ENCODE data around the gene CD86.

Gene CD86

DNA sequence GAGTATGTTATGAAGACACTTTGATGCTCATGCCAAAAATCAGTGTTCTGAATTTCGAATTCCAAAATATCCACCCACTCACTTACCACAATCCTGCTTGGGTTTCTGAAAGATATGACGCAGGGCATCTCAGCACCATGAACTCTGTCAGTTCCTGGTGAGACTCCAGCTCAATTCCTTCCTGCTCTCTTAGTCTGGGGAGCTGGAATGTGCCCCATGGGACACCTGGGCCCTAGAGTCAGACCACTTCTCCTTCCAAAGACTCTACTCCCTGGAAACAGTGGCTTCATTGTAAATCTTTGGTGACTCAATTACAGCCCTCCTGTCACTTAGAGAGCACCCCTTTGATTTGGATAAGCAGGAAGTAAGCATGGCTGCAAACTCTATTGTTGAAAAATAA is 50.5 kb downstream of the CD86 start:
- no peak for TF ChIP-seq CTCF (conservative IDR thresholded peaks at IDR 0.05; ENCODE audit: low read depth, low read length)
- no peak overlapping the region for H3K4me3 ChIP-seq (ENCODE audit: low read length)
- no peak for DNase-seq (ENCODE audit: low read depth)

DNA sequence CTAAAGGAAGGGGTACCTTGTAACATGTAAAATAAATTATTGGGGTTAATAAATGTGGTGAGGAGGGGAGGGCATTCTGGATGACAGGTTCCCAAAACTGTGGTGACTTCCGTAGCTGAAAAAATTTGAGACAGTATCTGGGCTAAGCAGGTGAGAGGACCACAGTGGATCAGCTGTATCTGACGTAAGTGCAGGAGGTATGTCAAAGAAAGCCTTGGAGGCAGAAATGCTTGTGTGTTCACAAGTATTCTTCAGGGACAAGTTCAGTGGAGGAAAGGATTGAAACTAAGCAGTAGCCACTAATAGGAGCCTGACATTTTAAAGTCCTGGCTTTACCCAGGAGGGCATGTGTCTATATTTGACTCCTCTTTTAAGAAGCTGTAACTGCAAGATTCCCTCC is 52.0 kb downstream of the CD86 start:
- TF ChIP-seq CTCF (conservative IDR thresholded peaks at IDR 0.05; ENCODE audit: low read depth, low read length) = no peak
- DNase-seq (ENCODE audit: low read depth) = no peak
- no peak overlapping the region for H3K4me3 ChIP-seq (ENCODE audit: low read length)

- no peak for TF ChIP-seq CTCF (conservative IDR thresholded peaks at IDR 0.05; ENCODE audit: low read depth, low read length)
- DNase-seq (ENCODE audit: low read depth) = no peak
- no peak overlapping the region for H3K4me3 ChIP-seq (ENCODE audit: low read length)
Observed at GRCh38 chr3:122111974-122112373, 56.8 kb downstream of the CD86 start.

- no peak for DNase-seq (ENCODE audit: low read depth)
- no peak overlapping the region for H3K4me3 ChIP-seq (ENCODE audit: low read length)
Observed at GRCh38 chr3:122112754-122113153, 57.6 kb downstream of the CD86 start.

GRCh38 chr3:122123850-122124249 is 68.7 kb downstream of the CD86 start:
- no peak for DNase-seq (ENCODE audit: low read depth)
- H3K4me3 ChIP-seq (ENCODE audit: low read length) = no peak overlapping the region

More at GRCh38 chr3:122112754-122113153, 57.6 kb downstream of the CD86 start:
- TF ChIP-seq CTCF (conservative IDR thresholded peaks at IDR 0.05; ENCODE audit: low read depth, low read length) = no peak

GRCh38 chr3:122132949-122133540 is 77.9 kb downstream of the CD86 start:
- DNase-seq (ENCODE audit: low read depth) = no peak
- no peak for TF ChIP-seq CTCF (conservative IDR thresholded peaks at IDR 0.05; ENCODE audit: low read depth, low read length)
- no peak overlapping the region for H3K4me3 ChIP-seq (ENCODE audit: low read length)

More at GRCh38 chr3:122123850-122124249, 68.7 kb downstream of the CD86 start:
- TF ChIP-seq CTCF (conservative IDR thresholded peaks at IDR 0.05; ENCODE audit: low read depth, low read length) = no peak

DNA sequence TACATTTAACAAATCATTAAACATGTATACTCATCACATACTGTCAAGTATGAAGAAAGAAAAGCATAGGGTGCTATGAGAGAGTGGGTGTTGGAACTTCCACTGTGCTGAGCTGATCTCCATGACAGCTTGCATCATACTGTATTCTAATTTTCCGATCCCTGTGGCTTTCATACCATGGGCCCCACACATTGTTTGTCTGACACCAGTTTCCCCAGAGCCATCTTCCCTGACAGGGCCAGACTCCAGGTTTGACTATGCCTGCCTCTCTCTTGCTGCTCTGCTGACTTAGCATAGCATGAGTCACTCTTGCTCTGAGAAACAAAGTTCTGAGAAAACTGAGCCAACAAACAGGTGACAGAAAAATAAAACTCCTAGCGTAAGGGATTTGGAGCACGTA is 91.3 kb downstream of the CD86 start:
- DNase-seq (ENCODE audit: low read depth) = no peak
- TF ChIP-seq CTCF (conservative IDR thresholded peaks at IDR 0.05; ENCODE audit: low read depth, low read length) = no peak
- no peak overlapping the region for H3K4me3 ChIP-seq (ENCODE audit: low read length)

Data from retinal pigment epithelial cell (primary cell).